GF-D8 (cell line): ENCODE data around the gene B4GALNT3.

Experiments used
- DNase-seq: peaks from one replicate; lab custom pipeline; 2025; lab: John Stamatoyannopoulos, UW

The B4GALNT3 gene

GRCh38 chr12:539540-540310 is 80.0 kb downstream of the B4GALNT3 start:
- DNase-seq: no peak

GRCh38 chr12:541676-542324 is 82.1 kb downstream of the B4GALNT3 start:
- no peak for DNase-seq

GRCh38 chr12:542395-543113 is 82.8 kb downstream of the B4GALNT3 start:
- no peak for DNase-seq

GRCh38 chr12:543114-543451 is 83.3 kb downstream of the B4GALNT3 start:
- no peak for DNase-seq

- no peak for DNase-seq
Measured at GRCh38 chr12:544142-544541, 84.4 kb downstream of the B4GALNT3 start.

- no peak for DNase-seq
Measured at GRCh38 chr12:544941-545635, 85.3 kb downstream of the B4GALNT3 start.

- no peak for DNase-seq
Measured at GRCh38 chr12:545835-546234, 86.1 kb downstream of the B4GALNT3 start.

- no peak for DNase-seq
Measured at GRCh38 chr12:546265-546919, 86.7 kb downstream of the B4GALNT3 start.

- no peak for DNase-seq
Measured at GRCh38 chr12:546920-547845, 87.4 kb downstream of the B4GALNT3 start.

GRCh38 chr12:547883-548470 is 88.2 kb downstream of the B4GALNT3 start:
- DNase-seq: no peak

- no peak for DNase-seq
Measured at GRCh38 chr12:549476-550082, 89.8 kb downstream of the B4GALNT3 start.

GRCh38 chr12:550473-551260 is 90.9 kb downstream of the B4GALNT3 start:
- DNase-seq: no peak

GRCh38 chr12:552466-552865 is 92.7 kb downstream of the B4GALNT3 start:
- DNase-seq: no peak

- no peak for DNase-seq
Measured at GRCh38 chr12:553216-554000, 93.7 kb downstream of the B4GALNT3 start.

GRCh38 chr12:554001-554285 is 94.2 kb downstream of the B4GALNT3 start:
- no peak for DNase-seq

- no peak for DNase-seq
Measured at GRCh38 chr12:556498-556897, 96.8 kb downstream of the B4GALNT3 start.

GRCh38 chr12:558580-558979 is 98.8 kb downstream of the B4GALNT3 start:
- no peak for DNase-seq

- no peak for DNase-seq
Measured at GRCh38 chr12:559208-559905, 99.6 kb downstream of the B4GALNT3 start.
